ENCODE data around the gene MADD. TPM values are rescaled to one million over a fixed set of nuclear protein-coding genes. Genes with fewer than 3 reads are reported as not detected.

The MADD gene
- total and polyA plus RNA-seq, 2 experiments from 2014 or later = 13.4 to 43.8 TPM

GRCh38 chr11:47372422-47372821 is 102.5 kb downstream of the MADD start:
- Mint-ChIP-seq H3K36me3 (ENCODE audit: low read depth) (no peaks in the 10 kb centered on the region), H3K9me3 (no peaks in the 10 kb centered on the region; the same call in 2 of the 3 replicates), H3K4me1 (no peaks in the 10 kb centered on the region), H3K27me3 (ENCODE audit: insufficient read depth, low read depth, poor library complexity) (peaks cover 2% of the 10 kb centered on the region), H3K4me3 (no peak overlapping the region), H3K27ac (no peak overlapping the region)
- ATAC-seq (no peak), DNase-seq (ENCODE audit: low spot score) (no peak)
- H3F3A ChIP-seq (replicated peaks; ENCODE audit: low read depth) = no peaks in the 10 kb centered on the region
- no peak overlapping the region for H3K27ac ChIP-seq (ENCODE audit: low read depth)
- H3K36me3 ChIP-seq (ENCODE audit: insufficient read depth) = no peaks in the 10 kb centered on the region
- no peaks in the 10 kb centered on the region; the same call in 1 of the 2 replicates for H3K4me1 ChIP-seq (ENCODE audit: insufficient read depth)
- no peaks in the 10 kb centered on the region for H4K20me1 ChIP-seq (replicated peaks; ENCODE audit: insufficient read depth)
- H3K9me2 ChIP-seq (ENCODE audit: insufficient read depth) = no peaks in the 10 kb centered on the region
- H3K4me3 ChIP-seq = no peak overlapping the region
- no peak overlapping the region for H3K4me2 ChIP-seq
- no peaks in the 10 kb centered on the region for H3K79me2 ChIP-seq (replicated peaks; ENCODE audit: insufficient read depth)
- TF ChIP-seq EZH2 (IDR thresholded peaks at IDR 0.05; ENCODE audit: low read depth, unreplicated experiment) = no peak
- TF ChIP-seq CREB1 (CRISPR knock-in tag; IDR thresholded peaks at IDR 0.05; ENCODE audit: low read depth) = no peak
- H3K27me3 ChIP-seq (ENCODE audit: insufficient read depth) = no peaks in the 10 kb centered on the region
- no peak overlapping the region for H2AFZ ChIP-seq

- Histone ChIP-seq H3K4me2 (no peak overlapping the region), H2AFZ (peak overlapping the region; percentile 86), H3K79me2 (replicated peaks; ENCODE audit: insufficient read depth) (no peaks in the 10 kb centered on the region), H3K9me2 (ENCODE audit: insufficient read depth) (no peaks in the 10 kb centered on the region), H3K4me3 (no peak overlapping the region), H3K4me1 (ENCODE audit: insufficient read depth) (no peaks in the 10 kb centered on the region; the same call in 1 of the 2 replicates), H3K27me3 (ENCODE audit: insufficient read depth) (no peaks in the 10 kb centered on the region), H3F3A (replicated peaks; ENCODE audit: low read depth) (no peaks in the 10 kb centered on the region), H3K36me3 (ENCODE audit: insufficient read depth) (no peaks in the 10 kb centered on the region), H4K20me1 (replicated peaks; ENCODE audit: insufficient read depth) (no peaks in the 10 kb centered on the region), H3K27ac (ENCODE audit: low read depth) (no peak overlapping the region)
- Mint-ChIP-seq H3K4me3 (no peak overlapping the region), H3K4me1 (peaks cover 3% of the 10 kb centered on the region; the same call in 2 of the 3 replicates), H3K9me3 (no peaks in the 10 kb centered on the region; the same call in 2 of the 3 replicates), H3K27me3 (ENCODE audit: insufficient read depth, low read depth, poor library complexity) (peaks cover 2% of the 10 kb centered on the region), H3K27ac (no peak overlapping the region), H3K36me3 (ENCODE audit: low read depth) (no peaks in the 10 kb centered on the region)
- ATAC-seq (peak; percentile 91), DNase-seq (ENCODE audit: low spot score) (peak; percentile 94)
- TF ChIP-seq, protein P1, sequence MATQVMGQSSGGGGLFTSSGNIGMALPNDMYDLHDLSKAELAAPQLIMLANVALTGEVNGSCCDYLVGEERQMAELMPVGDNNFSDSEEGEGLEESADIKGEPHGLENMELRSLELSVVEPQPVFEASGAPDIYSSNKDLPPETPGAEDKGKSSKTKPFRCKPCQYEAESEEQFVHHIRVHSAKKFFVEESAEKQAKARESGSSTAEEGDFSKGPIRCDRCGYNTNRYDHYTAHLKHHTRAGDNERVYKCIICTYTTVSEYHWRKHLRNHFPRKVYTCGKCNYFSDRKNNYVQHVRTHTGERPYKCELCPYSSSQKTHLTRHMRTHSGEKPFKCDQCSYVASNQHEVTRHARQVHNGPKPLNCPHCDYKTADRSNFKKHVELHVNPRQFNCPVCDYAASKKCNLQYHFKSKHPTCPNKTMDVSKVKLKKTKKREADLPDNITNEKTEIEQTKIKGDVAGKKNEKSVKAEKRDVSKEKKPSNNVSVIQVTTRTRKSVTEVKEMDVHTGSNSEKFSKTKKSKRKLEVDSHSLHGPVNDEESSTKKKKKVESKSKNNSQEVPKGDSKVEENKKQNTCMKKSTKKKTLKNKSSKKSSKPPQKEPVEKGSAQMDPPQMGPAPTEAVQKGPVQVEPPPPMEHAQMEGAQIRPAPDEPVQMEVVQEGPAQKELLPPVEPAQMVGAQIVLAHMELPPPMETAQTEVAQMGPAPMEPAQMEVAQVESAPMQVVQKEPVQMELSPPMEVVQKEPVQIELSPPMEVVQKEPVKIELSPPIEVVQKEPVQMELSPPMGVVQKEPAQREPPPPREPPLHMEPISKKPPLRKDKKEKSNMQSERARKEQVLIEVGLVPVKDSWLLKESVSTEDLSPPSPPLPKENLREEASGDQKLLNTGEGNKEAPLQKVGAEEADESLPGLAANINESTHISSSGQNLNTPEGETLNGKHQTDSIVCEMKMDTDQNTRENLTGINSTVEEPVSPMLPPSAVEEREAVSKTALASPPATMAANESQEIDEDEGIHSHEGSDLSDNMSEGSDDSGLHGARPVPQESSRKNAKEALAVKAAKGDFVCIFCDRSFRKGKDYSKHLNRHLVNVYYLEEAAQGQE (IDR thresholded peaks at IDR 0.05; ENCODE audit: unreplicated experiment) = no peak
- TF ChIP-seq STAT1 (IDR thresholded peaks at IDR 0.05; ENCODE audit: unreplicated experiment) = no peak
- no peak for TF ChIP-seq ETS1 (IDR thresholded peaks at IDR 0.05)
- TF ChIP-seq EZH2phosphoT487 (IDR thresholded peaks at IDR 0.05; ENCODE audit: unreplicated experiment) = no peak
- TF ChIP-seq JUNB (IDR thresholded peaks at IDR 0.05; ENCODE audit: unreplicated experiment) = no peak
- TF ChIP-seq, protein P2, sequence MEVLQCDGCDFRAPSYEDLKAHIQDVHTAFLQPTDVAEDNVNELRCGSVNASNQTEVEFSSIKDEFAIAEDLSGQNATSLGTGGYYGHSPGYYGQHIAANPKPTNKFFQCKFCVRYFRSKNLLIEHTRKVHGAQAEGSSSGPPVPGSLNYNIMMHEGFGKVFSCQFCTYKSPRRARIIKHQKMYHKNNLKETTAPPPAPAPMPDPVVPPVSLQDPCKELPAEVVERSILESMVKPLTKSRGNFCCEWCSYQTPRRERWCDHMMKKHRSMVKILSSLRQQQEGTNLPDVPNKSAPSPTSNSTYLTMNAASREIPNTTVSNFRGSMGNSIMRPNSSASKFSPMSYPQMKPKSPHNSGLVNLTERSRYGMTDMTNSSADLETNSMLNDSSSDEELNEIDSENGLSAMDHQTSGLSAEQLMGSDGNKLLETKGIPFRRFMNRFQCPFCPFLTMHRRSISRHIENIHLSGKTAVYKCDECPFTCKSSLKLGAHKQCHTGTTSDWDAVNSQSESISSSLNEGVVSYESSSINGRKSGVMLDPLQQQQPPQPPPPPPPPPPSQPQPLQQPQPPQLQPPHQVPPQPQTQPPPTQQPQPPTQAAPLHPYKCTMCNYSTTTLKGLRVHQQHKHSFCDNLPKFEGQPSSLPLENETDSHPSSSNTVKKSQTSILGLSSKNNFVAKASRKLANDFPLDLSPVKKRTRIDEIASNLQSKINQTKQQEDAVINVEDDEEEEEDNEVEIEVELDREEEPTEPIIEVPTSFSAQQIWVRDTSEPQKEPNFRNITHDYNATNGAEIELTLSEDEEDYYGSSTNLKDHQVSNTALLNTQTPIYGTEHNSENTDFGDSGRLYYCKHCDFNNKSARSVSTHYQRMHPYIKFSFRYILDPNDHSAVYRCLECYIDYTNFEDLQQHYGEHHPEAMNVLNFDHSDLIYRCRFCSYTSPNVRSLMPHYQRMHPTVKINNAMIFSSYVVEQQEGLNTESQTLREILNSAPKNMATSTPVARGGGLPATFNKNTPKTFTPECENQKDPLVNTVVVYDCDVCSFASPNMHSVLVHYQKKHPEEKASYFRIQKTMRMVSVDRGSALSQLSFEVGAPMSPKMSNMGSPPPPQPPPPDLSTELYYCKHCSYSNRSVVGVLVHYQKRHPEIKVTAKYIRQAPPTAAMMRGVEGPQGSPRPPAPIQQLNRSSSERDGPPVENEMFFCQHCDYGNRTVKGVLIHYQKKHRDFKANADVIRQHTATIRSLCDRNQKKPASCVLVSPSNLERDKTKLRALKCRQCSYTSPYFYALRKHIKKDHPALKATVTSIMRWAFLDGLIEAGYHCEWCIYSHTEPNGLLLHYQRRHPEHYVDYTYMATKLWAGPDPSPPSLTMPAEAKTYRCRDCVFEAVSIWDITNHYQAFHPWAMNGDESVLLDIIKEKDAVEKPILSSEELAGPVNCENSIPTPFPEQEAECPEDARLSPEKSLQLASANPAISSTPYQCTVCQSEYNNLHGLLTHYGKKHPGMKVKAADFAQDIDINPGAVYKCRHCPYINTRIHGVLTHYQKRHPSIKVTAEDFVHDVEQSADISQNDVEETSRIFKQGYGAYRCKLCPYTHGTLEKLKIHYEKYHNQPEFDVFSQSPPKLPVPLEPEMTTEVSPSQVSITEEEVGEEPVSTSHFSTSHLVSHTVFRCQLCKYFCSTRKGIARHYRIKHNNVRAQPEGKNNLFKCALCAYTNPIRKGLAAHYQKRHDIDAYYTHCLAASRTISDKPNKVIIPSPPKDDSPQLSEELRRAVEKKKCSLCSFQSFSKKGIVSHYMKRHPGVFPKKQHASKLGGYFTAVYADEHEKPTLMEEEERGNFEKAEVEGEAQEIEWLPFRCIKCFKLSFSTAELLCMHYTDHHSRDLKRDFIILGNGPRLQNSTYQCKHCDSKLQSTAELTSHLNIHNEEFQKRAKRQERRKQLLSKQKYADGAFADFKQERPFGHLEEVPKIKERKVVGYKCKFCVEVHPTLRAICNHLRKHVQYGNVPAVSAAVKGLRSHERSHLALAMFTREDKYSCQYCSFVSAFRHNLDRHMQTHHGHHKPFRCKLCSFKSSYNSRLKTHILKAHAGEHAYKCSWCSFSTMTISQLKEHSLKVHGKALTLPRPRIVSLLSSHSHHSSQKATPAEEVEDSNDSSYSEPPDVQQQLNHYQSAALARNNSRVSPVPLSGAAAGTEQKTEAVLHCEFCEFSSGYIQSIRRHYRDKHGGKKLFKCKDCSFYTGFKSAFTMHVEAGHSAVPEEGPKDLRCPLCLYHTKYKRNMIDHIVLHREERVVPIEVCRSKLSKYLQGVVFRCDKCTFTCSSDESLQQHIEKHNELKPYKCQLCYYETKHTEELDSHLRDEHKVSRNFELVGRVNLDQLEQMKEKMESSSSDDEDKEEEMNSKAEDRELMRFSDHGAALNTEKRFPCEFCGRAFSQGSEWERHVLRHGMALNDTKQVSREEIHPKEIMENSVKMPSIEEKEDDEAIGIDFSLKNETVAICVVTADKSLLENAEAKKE (CRISPR knock-in tag; IDR thresholded peaks at IDR 0.05) = no peak
- TF ChIP-seq EZH2 (IDR thresholded peaks at IDR 0.05; ENCODE audit: low read depth, unreplicated experiment) = no peak
- TF ChIP-seq POLR2AphosphoS5 (IDR thresholded peaks at IDR 0.05; ENCODE audit: low read depth) = no peak
- TF ChIP-seq NANOG (IDR thresholded peaks at IDR 0.05; ENCODE audit: borderline replicate concordance) = no peak
Observed at GRCh38 chr11:47373876-47374719, 104.2 kb downstream of the MADD start.

Measured in GM23338 (cell line).